GM19238 (cell line): ENCODE measurements around the gene PADI6.
"Not testable (repeated sequence)": the region's sequence is repeated elsewhere in the genome, so short reads cannot be mapped to it uniquely, and the experiment has no call there.

Experiments used
- DNase-seq: peaks from one replicate; pipeline ENCODE4 v3.0.0; 2011; ENCODE audit warnings: low spot score; ENCODE audit not compliant: insufficient read length

Gene PADI6

DNA sequence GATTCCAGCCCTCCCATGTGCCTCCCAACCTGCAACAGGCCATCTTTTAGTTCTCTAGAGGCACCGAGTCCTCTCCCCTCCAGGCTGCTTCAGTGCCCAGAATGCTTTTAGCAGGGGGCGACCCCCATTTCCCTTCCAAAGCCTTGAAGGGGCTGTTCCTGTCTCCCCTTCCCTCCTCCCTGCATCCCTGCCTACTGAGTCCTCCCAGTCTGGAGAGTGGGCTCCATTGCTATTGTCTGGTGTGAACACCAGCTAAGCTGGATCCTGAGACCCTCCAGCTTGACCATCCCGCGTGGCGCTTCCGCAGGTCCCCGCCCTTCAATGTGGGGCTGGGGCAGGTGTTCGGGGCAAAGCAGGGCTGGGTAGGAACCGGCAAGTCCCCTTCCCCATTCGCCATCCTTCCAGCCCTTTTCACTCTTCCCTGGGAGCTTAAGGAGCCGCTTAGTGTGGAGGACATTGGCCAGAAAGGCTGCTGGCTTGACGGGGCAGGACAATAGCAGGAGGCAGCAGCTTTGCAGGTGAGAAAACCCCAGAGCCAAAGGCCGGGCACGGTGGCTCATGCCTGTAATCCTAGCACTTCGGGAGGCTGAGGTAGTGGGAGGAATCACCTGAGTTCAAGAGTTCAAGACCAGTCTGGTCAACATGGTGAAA is 32.2 kb downstream of the PADI6 start:
- DNase-seq: no peak

DNA sequence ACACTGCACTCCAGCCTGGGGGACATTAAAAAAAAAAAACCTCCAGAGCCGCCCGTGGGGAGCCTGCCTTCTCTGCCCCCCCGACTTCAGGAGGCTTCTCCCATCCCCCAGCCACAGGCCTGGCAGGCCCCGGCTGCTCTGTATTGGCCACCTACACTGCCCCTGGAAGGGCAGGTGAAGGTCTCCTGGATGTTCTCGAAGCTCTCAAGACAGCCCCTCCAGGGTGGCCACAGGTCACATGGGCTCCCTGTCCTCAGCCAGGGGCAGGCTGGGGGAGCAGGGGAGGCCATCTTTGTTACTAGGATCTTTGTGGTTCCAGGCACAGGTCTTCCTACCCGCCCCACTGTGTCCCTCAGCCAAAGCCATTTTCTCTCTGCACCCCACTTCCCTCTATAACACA is 32.8 kb downstream of the PADI6 start:
- no peak for DNase-seq

DNA sequence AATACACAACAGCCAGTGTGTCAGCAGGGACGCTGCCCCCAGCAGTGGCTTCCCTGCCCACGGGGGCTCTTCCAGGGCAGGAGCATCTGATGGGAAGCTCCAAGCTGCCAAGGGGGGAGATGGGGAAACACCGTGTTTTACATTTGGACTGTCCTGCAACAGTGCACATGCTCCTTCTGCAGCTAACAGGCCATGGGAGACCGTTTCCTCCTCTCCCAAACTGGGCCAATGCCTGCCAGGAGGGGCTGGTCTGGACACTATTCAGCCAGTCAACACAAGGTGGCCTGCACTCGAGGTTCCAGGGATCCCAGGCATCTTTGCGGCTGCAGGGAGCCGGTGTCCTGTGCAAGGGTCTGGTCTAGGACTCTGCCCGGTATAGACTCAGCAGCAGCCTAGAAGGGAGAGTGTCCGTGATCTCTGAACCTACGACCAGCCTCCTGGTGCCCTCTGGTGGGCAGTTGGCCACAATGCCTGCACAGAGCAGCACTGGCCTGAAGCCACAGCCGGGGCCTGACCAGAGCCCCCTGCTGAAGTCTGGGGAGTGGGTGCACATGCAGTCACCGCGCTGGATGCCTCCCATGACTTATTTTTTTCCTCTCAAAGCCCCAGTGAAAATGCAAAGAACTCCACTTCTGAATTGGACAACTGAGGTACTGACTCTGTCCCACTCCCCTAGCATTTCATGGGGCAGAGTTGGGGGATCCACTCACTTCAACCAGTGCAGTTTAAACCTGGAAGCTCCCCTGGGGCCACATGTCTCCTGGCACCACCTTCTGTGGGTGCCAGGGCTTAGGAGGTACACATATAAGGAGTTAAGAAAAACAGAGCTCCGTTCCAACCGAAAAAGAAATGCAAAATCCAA is 34.1 kb downstream of the PADI6 start:
- DNase-seq: peak; percentile 62

DNA sequence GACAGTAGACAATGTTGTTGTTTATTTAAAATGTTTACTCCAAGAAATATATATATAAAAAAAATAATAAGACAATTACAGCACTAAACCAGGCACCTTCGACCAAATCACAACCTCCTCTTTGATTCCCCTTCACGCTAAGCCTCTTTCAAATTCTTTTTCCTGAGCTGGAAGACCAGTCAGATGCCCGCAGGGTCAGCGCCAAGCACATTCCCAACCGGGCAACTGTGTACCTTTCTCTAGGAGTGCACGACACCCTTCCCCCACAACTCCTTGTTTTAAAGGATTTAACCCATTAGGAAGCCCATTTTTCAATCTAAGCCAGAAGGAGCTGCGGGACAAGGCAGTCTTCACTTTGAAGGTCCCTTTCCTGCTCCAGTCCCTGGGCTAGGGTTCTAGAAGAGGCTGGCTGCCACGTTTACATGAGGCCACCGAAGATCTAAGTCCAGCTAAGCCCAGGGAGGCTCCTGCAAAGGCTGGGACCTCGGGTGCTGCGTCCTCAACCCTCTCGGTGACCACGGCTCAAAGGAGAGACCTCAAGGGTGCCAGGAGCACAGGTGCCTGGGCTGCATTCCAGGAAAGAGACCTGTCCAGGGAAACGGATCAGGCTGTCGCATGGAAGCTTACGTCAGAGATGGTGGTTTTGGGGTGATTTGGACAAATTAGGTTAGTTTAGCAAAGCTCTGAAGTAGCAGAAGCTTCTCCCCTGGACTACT is 34.9 kb downstream of the PADI6 start:
- DNase-seq: not testable (repeated sequence)

DNA sequence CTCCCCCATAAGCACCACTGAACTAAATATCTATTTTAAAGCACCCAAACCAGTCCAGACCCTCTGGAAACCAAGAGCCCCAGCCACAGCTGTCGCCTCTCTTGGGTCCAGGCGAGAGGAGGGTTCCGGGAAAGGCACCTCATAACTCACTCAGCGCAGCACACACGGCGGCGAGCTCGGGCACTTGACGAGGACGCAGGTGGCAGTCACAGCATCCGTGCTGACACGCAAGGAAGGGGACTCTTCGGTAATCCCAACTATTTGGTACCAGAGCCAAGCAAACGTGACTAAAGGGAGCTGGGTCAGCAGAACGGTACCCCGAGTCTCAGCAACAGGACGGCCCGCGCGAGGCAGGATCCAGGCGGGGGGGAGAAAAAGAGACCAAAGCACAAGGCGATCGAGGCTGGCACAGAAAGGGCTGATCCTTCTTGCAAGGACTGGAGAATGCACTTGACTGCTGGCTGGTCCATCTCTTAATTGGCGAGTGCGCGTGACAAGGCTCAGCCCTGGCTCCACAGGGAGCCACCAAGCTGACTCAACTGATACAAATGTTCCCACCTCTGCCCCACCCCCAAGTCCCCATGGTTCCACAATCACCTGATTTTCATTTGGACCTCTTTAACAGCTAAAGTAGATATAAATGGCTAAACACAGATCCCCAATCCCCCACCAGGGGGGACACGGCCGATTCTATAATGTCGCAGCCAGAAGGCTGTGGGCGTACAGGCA is 36.0 kb downstream of the PADI6 start:
- DNase-seq: not testable (repeated sequence)

DNA sequence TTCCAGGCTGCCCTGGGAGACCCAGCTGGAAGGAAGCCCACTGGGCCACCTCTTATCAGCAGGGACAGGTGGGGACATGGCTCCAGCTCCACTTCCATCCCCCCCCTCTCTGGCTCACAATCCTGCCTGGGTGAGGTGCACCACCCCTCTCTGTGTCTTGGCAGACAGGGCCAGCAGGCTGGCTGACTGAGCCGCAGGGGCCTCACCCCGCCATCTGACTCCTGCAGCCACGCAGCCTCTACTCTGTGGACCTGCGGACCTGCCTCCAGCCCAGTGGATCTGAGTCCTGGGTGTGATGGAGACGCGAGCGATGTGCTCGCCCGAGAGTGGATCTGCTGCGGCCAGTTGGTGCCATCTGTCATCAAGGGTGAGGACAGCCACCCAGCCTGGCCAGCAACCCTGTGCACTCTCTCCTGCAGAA is 37.4 kb downstream of the PADI6 start:
- DNase-seq: no peak

DNA sequence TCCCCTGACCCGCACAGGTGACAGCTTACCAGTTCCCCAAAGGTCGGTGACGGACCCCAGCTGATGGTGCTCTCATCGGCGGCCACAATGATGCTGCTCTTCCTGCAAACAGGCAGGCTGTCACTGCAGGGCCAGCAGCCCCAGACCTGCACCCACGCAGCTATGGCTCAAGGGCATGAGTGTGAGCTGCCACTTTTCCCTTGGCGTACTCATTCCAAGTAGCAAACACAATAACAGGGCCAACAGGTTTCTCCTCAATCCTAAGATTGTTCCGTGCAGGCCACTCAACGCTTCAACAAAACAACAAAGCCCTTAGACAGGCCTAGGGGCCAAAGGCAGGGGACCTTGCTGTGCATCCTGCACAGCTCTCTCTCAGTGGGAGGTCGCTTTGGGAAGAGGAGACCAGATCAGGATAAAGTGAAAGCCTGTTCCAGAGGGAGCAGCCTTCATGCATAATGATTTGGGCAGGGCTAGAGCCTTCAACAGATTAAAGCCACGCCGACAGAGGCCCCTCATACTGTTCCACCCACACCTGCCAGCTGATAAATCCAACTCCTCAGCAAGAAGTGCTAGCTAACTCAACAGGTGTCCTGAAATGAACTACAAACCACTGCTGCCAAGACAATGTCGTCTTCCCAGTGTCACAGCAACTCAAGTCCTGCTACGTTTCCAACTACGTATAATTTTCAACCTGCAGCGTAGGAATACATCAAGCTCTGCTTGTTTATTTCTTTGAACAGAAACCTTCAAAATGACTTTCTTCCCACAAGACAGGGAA is 40.3 kb downstream of the PADI6 start:
- DNase-seq: no peak

DNA sequence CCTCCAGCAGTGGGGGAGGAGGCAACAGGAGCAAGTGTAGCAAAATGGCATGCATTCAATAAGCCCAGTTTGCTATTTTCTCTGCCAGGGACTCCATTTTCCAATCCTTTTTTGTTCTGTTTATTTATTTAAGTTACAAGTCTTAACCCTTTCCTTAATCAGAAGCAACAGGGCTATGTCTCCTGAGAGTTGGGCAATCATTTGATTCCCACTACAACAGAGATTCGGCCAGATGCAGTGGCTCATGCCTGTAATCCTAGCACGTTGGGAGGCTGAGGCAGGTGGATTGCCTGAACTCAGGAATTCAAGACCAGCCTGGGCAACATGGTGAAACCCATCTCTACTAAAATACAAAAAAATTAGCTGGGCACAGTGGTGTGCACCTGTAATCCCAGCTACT is 42.0 kb downstream of the PADI6 start:
- DNase-seq: no peak

DNA sequence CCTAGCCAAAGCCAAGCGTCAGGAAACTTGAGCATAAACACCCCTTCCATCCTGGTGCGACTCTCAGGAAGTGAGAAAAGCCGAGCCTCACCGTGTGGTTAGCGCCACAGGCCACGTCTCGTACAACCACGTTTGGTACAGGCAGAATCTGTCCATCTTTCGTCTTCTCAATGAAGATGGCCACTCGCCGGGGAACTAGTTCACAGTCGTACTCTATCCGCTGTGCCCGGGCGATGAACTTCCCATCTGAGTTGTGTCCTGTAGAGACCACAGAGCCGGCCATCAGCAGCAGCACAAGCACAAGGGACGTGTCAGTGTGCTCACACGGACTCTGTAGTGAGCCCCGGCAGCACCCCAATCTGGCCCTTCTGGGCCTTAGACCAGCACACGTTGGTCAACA is 44.4 kb downstream of the PADI6 start:
- DNase-seq: no peak

DNA sequence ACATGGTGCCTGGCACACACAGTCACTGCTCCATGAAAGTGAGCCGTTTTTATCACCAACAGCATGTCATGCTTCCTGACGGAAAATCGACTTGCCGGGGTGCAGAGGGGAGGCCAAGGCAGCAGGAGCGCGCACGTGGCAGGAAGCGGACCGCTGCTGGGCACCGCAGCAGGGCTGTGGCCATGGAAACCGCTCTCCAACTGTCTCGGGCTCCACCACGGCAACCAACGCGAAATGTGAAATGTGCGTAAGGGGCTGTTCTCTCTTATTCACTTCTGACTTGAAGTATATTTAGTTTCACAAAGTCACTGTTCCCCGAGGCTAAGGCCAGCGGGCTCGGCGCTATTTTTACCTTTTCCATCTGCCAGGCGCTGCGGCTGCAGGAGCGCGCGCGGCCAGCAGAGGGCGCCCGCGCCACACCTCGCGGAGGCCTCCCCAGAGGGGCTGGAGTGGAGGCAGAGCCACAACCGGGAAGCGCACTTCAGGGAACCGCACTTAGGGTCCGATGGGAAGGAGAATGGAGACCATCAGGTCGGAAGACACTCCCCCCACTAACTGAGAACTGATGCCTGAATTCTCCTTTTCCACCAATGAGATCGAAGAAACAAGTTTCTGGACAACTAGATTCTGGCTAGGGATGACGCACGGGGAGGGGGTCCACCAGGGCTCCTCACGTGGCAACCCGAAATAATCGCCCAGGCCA is 47.8 kb downstream of the PADI6 start:
- DNase-seq: peak; percentile 74

DNA sequence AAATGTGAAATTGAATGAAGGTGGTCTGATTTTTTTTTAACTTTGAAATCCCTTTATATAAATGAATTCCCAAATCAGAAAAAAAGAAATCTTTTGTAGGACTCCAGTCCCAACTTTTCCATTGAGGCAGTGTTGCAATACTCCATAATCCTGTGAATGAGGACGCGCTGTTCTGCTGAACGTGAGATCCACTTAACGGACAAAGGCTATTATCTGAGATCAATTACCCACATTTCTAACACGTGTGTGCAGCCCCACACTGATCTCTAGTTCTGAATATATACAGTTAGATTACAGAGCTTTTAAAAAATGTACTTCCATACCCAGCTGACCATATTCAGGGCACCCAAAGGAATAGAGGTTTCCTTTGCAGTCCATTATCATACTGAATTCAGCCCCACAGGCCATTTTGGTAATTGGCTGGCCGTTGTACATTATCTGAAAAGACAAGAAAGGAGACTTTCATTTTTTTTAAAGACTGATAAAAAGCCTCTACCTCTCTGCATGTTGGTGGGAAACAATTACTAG is 48.5 kb downstream of the PADI6 start:
- DNase-seq: no peak

DNA sequence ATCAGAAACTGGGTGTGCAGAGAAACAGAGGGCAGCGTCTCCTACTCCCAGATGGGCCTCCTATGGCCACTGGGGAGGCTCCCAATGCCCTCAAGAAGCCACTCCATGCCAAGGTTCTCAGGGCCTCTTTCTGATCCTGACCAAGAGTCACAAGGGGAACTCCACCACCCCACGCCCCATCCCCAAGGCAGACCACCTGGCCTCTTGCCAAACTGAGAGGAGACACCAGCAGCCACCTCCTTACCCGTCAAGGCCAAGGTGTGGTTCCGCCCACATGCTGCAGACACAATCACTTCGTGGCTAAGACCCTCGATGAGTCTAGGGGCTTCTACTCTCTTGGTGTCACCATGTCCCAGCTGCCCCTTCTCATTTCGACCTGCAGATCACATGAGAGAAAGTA is 50.5 kb downstream of the PADI6 start:
- DNase-seq: no peak

DNA sequence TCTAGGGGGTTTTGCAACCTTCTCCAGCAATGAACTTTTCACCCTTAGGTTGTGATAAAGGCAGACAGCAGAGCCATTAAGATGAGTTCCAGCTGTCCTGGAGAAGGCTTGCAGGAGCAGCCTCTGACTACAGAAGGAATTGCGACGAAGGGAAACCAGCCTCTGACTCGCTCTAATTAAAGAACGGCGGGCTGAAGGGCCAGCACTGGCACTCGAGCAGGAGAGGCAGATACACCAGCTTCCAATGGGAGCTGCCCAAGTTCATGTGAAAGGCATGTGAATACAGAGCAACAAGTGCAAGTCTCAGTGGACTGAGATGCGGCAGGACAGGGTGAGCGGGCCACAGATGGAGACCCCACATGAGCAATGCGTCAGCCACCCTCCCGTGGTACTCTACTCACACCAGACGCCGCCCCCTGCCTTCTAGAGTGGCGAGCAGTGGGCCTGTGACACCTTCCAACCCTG is 51.8 kb downstream of the PADI6 start:
- no peak for DNase-seq

DNA sequence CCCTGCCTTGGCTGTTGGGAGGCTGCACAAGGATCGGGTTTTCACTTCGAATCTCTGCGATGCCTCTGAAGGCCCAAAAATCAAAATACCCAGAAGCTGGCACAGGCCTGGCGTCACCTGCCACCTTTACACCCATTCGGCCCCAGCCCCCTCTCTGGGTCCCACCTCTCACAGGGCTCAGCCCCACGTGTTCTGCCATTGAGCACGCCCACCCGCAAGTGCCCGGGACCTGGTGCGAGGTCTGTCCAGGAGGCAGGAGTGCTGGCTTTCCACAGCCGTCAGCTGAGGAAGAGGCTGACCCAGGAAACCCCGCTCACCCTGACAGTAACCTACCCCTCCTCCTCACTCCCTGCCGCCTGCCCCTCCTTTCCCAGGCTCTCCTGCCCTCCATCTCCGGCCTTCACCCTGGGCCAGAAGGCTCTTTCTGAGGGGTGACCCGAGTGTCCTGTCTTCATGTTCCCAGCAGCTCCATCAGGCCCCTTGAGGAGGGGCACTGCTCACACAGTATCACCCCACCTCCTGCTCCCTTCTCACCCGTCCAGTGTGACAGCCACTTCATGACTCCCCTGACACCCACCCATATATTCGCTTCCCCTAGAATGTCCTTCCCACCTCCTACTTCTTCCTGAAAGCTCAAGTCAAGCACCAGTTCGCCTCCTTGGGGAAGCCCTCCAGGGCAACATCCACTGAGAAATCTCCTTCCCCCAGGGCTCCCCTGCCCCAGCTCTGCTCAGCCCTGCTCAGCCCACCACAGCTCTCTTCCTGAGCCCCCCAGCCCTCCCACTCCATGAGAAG is 54.0 kb downstream of the PADI6 start:
- no peak for DNase-seq

DNA sequence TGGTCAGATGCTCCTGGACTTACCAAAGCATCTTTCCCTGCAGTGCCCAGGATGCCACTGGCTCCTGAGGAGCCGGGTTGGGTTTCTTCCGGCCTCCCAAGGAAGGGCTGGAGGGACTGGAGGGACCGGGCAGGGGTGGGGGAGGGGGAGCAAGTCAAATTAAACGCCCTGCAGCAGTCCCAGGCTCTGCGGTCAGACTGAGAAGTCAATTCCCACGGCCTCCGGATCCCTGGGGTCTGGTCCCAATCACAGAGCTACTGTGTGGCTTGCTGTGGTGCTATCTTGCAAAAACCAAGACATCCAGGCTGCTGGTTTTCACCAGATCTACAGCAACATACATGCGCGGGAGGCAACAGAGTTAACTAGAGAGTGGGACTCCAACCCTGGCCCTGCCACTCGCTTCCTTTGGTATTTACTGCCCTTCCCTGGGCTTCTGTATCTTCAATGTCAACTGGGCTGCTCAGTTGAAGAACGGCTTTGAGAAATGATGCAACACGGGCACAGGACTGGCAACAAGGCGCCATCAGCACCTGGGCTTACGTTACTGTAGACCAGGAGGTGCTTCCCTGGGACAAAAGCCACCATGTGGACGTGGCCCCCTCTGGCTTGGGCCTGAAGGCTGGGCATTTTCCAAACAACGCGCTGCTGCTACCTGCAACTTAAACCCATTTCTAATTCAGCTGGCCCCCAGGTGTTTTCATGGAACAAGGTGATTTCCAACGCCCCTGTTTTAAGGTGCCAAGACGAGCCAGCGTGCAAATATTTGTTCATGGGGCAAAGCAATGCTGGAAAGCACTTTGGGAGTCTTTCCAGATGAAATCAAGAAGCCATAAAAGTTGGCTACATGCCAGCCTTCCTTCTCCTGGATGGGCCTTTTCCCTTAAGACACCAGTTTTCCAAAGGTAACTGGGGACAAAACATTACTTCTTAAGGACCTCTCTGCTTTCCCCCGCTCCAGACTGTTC is 56.0 kb downstream of the PADI6 start:
- DNase-seq: no peak

DNA sequence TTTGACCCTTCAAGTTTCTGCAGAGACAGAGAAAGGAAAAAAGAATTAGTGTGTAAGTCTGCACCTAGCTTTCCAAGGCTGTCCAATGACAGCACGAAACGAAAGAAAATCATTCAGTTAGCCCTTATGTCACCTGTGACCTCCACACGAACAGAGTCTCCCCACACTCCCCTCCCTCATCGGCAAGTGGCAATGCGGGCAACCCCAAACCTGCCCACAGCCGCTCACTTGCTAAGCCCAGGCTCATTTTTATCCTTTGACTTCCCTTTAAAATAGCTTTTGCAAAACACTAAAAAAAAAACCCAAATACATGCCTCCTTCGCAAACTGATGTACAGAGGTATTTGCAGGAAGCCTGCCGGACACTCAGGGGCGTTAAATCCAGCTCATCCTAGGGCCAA is 57.2 kb downstream of the PADI6 start:
- DNase-seq: no peak

DNA sequence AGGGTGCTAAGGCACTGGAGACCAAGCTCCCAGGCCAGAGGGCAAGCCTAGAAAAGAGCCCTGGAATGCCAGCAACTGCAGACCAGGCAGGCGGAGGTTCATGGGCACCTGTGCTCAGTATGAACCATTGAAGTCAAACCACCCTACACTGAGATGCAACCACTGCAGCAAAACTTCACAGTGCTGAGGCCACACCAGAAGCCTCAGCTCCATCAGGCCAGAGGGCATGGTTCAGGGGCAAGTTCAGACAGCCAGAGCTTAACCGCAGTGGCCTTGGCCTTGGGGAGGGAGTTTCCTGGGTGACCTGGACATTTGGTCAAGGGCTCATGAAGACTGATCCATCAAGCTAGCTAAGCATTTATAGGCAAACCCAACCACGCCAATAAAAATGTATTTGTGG is 60.4 kb downstream of the PADI6 start:
- no peak for DNase-seq

DNA sequence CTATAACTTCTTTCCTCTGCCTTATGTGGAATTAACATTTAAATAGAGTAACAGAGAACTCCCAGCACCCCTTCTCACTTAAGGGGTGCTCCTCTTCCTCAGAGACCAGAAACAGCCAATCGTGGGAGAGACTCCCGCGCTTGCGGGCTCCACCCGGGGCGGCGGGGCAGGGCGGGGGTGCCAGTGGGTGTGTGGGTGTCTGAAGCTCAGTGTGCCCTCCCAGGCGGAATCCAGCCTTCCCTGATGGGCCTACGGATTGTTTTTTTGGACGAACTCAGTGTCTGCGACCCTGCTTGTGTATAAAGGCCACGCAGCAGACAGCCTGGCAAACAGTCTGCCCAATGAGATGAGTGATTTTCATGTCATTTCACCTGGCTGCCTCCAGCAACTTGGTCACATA is 61.3 kb downstream of the PADI6 start:
- no peak for DNase-seq
